ENCODE measurements around the gene NPFFR1.
"Not testable (repeated sequence)": the region's sequence is repeated elsewhere in the genome, so short reads cannot be mapped to it uniquely, and the experiment has no call there.

The NPFFR1 gene

GRCh38 chr10:70250961-70251680 lies 32.7 kb downstream of the NPFFR1 start:
- H3K27ac ChIP-seq, result no peak overlapping the region
- H3K9ac ChIP-seq, result no peak overlapping the region
- no peak overlapping the region for H2AFZ ChIP-seq
- no peaks in the 10 kb centered on the region for H3K79me2 ChIP-seq
- H3K4me3 ChIP-seq (ENCODE audit: low read depth, low read length), result no peak overlapping the region
- no peaks in the 10 kb centered on the region for H3K36me3 ChIP-seq (ENCODE audit: control insufficient read depth, insufficient read depth, low read length)
- no peaks in the 10 kb centered on the region for H3K27me3 ChIP-seq (ENCODE audit: control insufficient read depth, insufficient read depth, low read length)
- H3K4me1 ChIP-seq, result no peaks in the 10 kb centered on the region
- no peak for TF ChIP-seq CTCF (IDR thresholded peaks at IDR 0.05)
- no peaks in the 10 kb centered on the region for H3K9me3 ChIP-seq (ENCODE audit: control insufficient read depth, low read length)
- H3K4me2 ChIP-seq (ENCODE audit: low read length), result no peak overlapping the region

GRCh38 chr10:70247360-70247759 lies 36.4 kb downstream of the NPFFR1 start:
- H3K4me2 ChIP-seq (ENCODE audit: low read length), result no peak overlapping the region
- H3K4me3 ChIP-seq (ENCODE audit: low read depth, low read length), result no peak overlapping the region
- no peaks in the 10 kb centered on the region for H3K79me2 ChIP-seq
- no peak for TF ChIP-seq CTCF (IDR thresholded peaks at IDR 0.05)
- H3K27ac ChIP-seq, result no peak overlapping the region
- no peaks in the 10 kb centered on the region for H3K36me3 ChIP-seq (ENCODE audit: control insufficient read depth, insufficient read depth, low read length)
- H2AFZ ChIP-seq, result no peak overlapping the region
- no peaks in the 10 kb centered on the region for H3K4me1 ChIP-seq
- no peaks in the 10 kb centered on the region for H3K27me3 ChIP-seq (ENCODE audit: control insufficient read depth, insufficient read depth, low read length)
- H3K9me3 ChIP-seq (ENCODE audit: control insufficient read depth, low read length), result no peaks in the 10 kb centered on the region
- H3K9ac ChIP-seq, result no peak overlapping the region

GRCh38 chr10:70241081-70241480 lies 42.7 kb downstream of the NPFFR1 start:
- Histone ChIP-seq H2AFZ (no peak overlapping the region), H3K79me2 (no peaks in the 10 kb centered on the region), H3K9me3 (ENCODE audit: control insufficient read depth, low read length) (no peaks in the 10 kb centered on the region), H3K4me3 (ENCODE audit: low read depth, low read length) (no peak overlapping the region), H3K27ac (no peak overlapping the region), H3K4me2 (ENCODE audit: low read length) (no peak overlapping the region), H3K4me1 (no peaks in the 10 kb centered on the region), H3K36me3 (ENCODE audit: control insufficient read depth, insufficient read depth, low read length) (no peaks in the 10 kb centered on the region), H3K9ac (no peak overlapping the region), H3K27me3 (ENCODE audit: control insufficient read depth, insufficient read depth, low read length) (no peaks in the 10 kb centered on the region)
- no peak for TF ChIP-seq CTCF (IDR thresholded peaks at IDR 0.05)

GRCh38 chr10:70239986-70240385 lies 43.8 kb downstream of the NPFFR1 start:
- not testable (repeated sequence) for H3K4me1 ChIP-seq; H3K27ac ChIP-seq; H3K4me2 ChIP-seq (ENCODE audit: low read length); H3K4me3 ChIP-seq (ENCODE audit: low read depth, low read length); H3K79me2 ChIP-seq; H3K36me3 ChIP-seq (ENCODE audit: control insufficient read depth, insufficient read depth, low read length); H3K9ac ChIP-seq; H2AFZ ChIP-seq; H3K9me3 ChIP-seq (ENCODE audit: control insufficient read depth, low read length); H3K27me3 ChIP-seq (ENCODE audit: control insufficient read depth, insufficient read depth, low read length)

GRCh38 chr10:70239077-70239976 lies 44.5 kb downstream of the NPFFR1 start:
- H3K27ac ChIP-seq; H3K9ac ChIP-seq; H3K4me3 ChIP-seq (ENCODE audit: low read depth, low read length); H3K79me2 ChIP-seq; H3K4me1 ChIP-seq; H3K36me3 ChIP-seq (ENCODE audit: control insufficient read depth, insufficient read depth, low read length); H2AFZ ChIP-seq; H3K27me3 ChIP-seq (ENCODE audit: control insufficient read depth, insufficient read depth, low read length); H3K9me3 ChIP-seq (ENCODE audit: control insufficient read depth, low read length); H3K4me2 ChIP-seq (ENCODE audit: low read length): not testable (repeated sequence)

GRCh38 chr10:70237958-70238536 lies 45.8 kb downstream of the NPFFR1 start:
- not testable (repeated sequence) for H3K9ac ChIP-seq; H3K36me3 ChIP-seq (ENCODE audit: control insufficient read depth, insufficient read depth, low read length); H3K4me3 ChIP-seq (ENCODE audit: low read depth, low read length); H3K9me3 ChIP-seq (ENCODE audit: control insufficient read depth, low read length); H3K27ac ChIP-seq; H2AFZ ChIP-seq; H3K27me3 ChIP-seq (ENCODE audit: control insufficient read depth, insufficient read depth, low read length); H3K79me2 ChIP-seq; H3K4me2 ChIP-seq (ENCODE audit: low read length); H3K4me1 ChIP-seq
